Activated CD8-positive, alpha-beta memory T cell treated with anti-CD3 and anti-CD28 coated beads for 1 hour (primary cell): ENCODE measurements around the gene KCNN4.

Source experiments
- DNase-seq, 2 donors: peaks; one replicate each; pipeline ENCODE4 v3.0.0-alpha.2; 2020; ENCODE audit warnings: low read depth in 1 of 2; ENCODE audit errors: extremely low read depth in 1 of 2

KCNN4 gene

DNA sequence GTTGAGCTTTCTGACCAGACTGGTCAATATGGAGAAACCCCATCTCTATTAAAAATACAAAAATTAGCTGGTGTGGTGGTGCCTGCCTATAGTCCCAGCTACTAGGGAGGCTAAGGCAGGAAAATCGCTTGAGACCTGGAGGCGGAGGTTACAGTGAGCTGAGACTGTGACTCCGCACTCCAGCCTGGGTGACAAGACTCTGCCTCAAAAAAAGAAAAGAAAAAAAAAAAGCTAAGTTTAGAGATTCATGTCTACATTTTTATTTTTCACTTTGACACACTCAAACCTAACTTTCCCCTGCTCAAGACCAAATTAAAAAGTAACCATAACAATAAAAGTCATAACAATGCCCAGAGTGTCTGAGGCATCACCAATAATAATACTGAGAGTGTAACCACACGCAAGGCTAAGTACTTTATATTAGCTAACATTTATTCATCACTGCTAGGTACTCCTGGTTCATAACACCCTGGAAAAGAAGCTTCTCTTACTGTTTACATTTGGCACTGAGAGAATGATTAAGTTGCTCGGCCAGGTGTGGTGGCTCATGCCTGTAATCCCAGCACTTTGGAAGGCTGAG is 59.2 kb downstream of the KCNN4 start:
- no peak for DNase-seq

DNA sequence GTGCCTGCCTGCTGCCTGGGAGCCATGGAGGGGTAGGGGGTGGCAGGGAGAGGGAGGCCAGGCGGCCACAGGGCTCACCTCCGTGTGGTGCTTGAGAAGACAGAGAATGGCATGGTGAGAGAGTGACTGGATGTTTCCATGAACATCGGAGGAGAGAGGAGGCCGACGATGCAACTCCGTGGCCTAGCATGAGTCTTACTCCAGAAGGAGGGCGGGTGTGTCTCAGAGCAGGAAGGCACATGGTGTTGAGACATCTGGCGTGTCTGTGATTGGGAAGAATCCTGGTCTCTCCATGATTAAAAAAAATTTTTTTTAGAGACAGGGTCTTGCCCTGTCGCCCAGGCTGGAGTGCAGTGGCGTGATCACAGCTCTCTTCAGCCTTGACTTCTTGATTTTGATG is 59.8 kb downstream of the KCNN4 start:
- no peak for DNase-seq

- no peak for DNase-seq
Observed at GRCh38 chr19:43719918-43720317, 60.9 kb downstream of the KCNN4 start.

- no peak for DNase-seq
Observed at GRCh38 chr19:43719378-43719868, 61.4 kb downstream of the KCNN4 start.

GRCh38 chr19:43718627-43719377 is 62.0 kb downstream of the KCNN4 start:
- no peak for DNase-seq
